Suprapubic skin (tissue), 4 donors: ENCODE measurements around the gene NCAM1.

Experiments used
- POLR2A ChIP-seq, 2 donors: fragments of 450-650 bp; IDR thresholded peaks; one replicate each; pipeline ENCODE4 v1.6.1; 2017; ENCODE audit warnings: antibody characterized with exemption in 2 of 2, mild to moderate bottlenecking in 2 of 2, moderate library complexity in 2 of 2
- POLR2AphosphoS5 ChIP-seq, 3 donors: sonication (generic); formaldehyde crosslinking; IDR thresholded peaks; one replicate each; pipeline ENCODE4 v1.6.1; 2017; ENCODE audit warnings: antibody characterized with exemption in 3 of 3
- TF ChIP-seq, protein P1 (sequence below), 2 donors: fragments of 200-600 bp in 1 of 2; fragments of 450-650 bp in 1 of 2; sonication (generic) in 1 of 2; IDR thresholded peaks; one replicate each; pipeline ENCODE4 v1.5.1; 2016 to 2019; ENCODE audit warnings: antibody characterized with exemption in 2 of 2, mild to moderate bottlenecking in 1 of 2, moderate library complexity in 1 of 2

DNA sequence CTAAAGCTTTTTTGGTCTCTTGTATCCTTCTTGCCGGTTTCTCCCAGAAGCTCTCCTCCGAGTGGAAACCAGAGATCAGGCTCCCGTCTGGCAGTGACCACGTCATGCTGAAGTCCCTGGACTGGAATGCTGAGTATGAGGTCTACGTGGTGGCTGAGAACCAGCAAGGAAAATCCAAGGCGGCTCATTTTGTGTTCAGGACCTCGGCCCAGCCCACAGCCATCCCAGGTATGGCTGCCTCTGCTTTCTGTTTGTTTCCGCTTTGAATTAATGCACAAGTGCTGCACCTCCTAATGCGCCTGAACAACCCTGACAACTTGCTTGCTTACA is 298.8 kb downstream of the NCAM1 start:
- TF ChIP-seq, protein P1, sequence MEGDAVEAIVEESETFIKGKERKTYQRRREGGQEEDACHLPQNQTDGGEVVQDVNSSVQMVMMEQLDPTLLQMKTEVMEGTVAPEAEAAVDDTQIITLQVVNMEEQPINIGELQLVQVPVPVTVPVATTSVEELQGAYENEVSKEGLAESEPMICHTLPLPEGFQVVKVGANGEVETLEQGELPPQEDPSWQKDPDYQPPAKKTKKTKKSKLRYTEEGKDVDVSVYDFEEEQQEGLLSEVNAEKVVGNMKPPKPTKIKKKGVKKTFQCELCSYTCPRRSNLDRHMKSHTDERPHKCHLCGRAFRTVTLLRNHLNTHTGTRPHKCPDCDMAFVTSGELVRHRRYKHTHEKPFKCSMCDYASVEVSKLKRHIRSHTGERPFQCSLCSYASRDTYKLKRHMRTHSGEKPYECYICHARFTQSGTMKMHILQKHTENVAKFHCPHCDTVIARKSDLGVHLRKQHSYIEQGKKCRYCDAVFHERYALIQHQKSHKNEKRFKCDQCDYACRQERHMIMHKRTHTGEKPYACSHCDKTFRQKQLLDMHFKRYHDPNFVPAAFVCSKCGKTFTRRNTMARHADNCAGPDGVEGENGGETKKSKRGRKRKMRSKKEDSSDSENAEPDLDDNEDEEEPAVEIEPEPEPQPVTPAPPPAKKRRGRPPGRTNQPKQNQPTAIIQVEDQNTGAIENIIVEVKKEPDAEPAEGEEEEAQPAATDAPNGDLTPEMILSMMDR (IDR thresholded peaks at IDR 0.05), result no peak
- no peak for TF ChIP-seq POLR2A (IDR thresholded peaks at IDR 0.05)
- TF ChIP-seq POLR2AphosphoS5 (IDR thresholded peaks at IDR 0.05), result no peak
